ACC112 (cell line): ENCODE results near the gene PAPOLG.

Experiments
- H2AFZ ChIP-seq: fragments of 200-600 bp; sonication (generic); one replicate; pipeline ENCODE4 v1.6.0; 2017; ENCODE audit warnings: antibody characterized with exemption, low read length; ENCODE audit not compliant: unreplicated experiment
- H3K27ac ChIP-seq: fragments of 200-600 bp; sonication (generic); 2 replicates; pipeline ENCODE4 v1.5.1; 2014; ENCODE audit warnings: low read depth, mild to moderate bottlenecking, antibody characterized with exemption, low read length, moderate library complexity
- H3K27me3 ChIP-seq: fragments of 200-600 bp; sonication (generic); 2 replicates; pipeline ENCODE4 v1.6.1; 2014; ENCODE audit warnings: mild to moderate bottlenecking, antibody characterized with exemption, low read length, moderate library complexity, mixed read lengths; ENCODE audit not compliant: insufficient read depth
- H3K36me3 ChIP-seq: fragments of 200-600 bp; sonication (generic); 2 replicates; pipeline ENCODE4 v1.6.1; 2016; ENCODE audit warnings: mild to moderate bottlenecking, antibody characterized with exemption, low read length, moderate library complexity, mixed read lengths; ENCODE audit not compliant: insufficient read depth
- H3K4me1 ChIP-seq: fragments of 200-600 bp; sonication (generic); one replicate; pipeline ENCODE4 v1.6.1; 2016; ENCODE audit warnings: low read length, mixed read lengths; ENCODE audit not compliant: insufficient read depth, unreplicated experiment, control insufficient read depth
- H3K4me3 ChIP-seq: fragments of 200-600 bp; sonication (generic); 2 replicates; pipeline ENCODE4 v1.5.1; 2014; ENCODE audit warnings: mild to moderate bottlenecking, low read depth, low read length
- H3K79me2 ChIP-seq: fragments of 200-600 bp; sonication (generic); one replicate; pipeline ENCODE4 v1.6.0; 2016; ENCODE audit warnings: low read length; ENCODE audit not compliant: control insufficient read depth, unreplicated experiment, insufficient read depth

Gene PAPOLG

GRCh38 chr2:60838481-60838880 is 82.4 kb downstream of the PAPOLG start:
- no peaks in the 10 kb centered on the region for H3K4me1 ChIP-seq
- peaks cover 42% of the 10 kb centered on the region for H3K27me3 ChIP-seq

GRCh38 chr2:60839126-60839813 is 83.2 kb downstream of the PAPOLG start:
- Histone ChIP-seq H3K4me3 (no peak overlapping the region), H3K27ac (no peak overlapping the region), H3K79me2 (no peaks in the 10 kb centered on the region), H3K36me3 (no peaks in the 10 kb centered on the region), H2AFZ (no peak overlapping the region), H3K27me3 (peaks cover 38% of the 10 kb centered on the region), H3K4me1 (no peaks in the 10 kb centered on the region)

More at GRCh38 chr2:60838481-60838880, 82.4 kb downstream of the PAPOLG start:
- H2AFZ ChIP-seq, result no peak overlapping the region
- H3K27ac ChIP-seq, result no peak overlapping the region
- no peaks in the 10 kb centered on the region for H3K79me2 ChIP-seq
- H3K4me3 ChIP-seq, result no peak overlapping the region
- no peaks in the 10 kb centered on the region for H3K36me3 ChIP-seq

GRCh38 chr2:60840880-60841279 is 84.8 kb downstream of the PAPOLG start:
- Histone ChIP-seq H3K4me1 (no peaks in the 10 kb centered on the region), H3K36me3 (no peaks in the 10 kb centered on the region), H3K4me3 (no peak overlapping the region), H3K27me3 (peaks cover 22% of the 10 kb centered on the region), H3K79me2 (no peaks in the 10 kb centered on the region), H2AFZ (no peak overlapping the region), H3K27ac (no peak overlapping the region)

- Histone ChIP-seq H3K4me3 (no peak overlapping the region), H2AFZ (no peak overlapping the region), H3K36me3 (no peaks in the 10 kb centered on the region), H3K27me3 (peaks cover 4% of the 10 kb centered on the region; the same call in 1 of the 2 replicates), H3K4me1 (no peaks in the 10 kb centered on the region), H3K27ac (no peak overlapping the region), H3K79me2 (no peaks in the 10 kb centered on the region)
Measured at GRCh38 chr2:60843006-60843405, 86.9 kb downstream of the PAPOLG start.

- Histone ChIP-seq H3K79me2 (no peaks in the 10 kb centered on the region), H2AFZ (no peak overlapping the region), H3K27ac (no peak overlapping the region), H3K36me3 (no peaks in the 10 kb centered on the region), H3K27me3 (peaks cover 4% of the 10 kb centered on the region; the same call in 1 of the 2 replicates), H3K4me3 (no peak overlapping the region), H3K4me1 (no peaks in the 10 kb centered on the region)
Measured at GRCh38 chr2:60844105-60844504, 88.0 kb downstream of the PAPOLG start.

GRCh38 chr2:60847854-60848253 is 91.8 kb downstream of the PAPOLG start:
- Histone ChIP-seq H3K79me2 (no peaks in the 10 kb centered on the region), H3K27ac (no peak overlapping the region), H3K36me3 (no peaks in the 10 kb centered on the region), H3K27me3 (peaks cover 4% of the 10 kb centered on the region; the same call in 1 of the 2 replicates), H3K4me1 (no peaks in the 10 kb centered on the region), H2AFZ (no peak overlapping the region), H3K4me3 (no peak overlapping the region)
